Measurements from ENCODE around the gene METTL26.

Gene METTL26

GRCh38 chr16:632486-633335 lies 3.4 kb downstream of the METTL26 start:
- TF ChIP-seq GATA3 (IDR thresholded peaks at IDR 0.05; ENCODE audit: low read depth, low read length) = no peak

DNA sequence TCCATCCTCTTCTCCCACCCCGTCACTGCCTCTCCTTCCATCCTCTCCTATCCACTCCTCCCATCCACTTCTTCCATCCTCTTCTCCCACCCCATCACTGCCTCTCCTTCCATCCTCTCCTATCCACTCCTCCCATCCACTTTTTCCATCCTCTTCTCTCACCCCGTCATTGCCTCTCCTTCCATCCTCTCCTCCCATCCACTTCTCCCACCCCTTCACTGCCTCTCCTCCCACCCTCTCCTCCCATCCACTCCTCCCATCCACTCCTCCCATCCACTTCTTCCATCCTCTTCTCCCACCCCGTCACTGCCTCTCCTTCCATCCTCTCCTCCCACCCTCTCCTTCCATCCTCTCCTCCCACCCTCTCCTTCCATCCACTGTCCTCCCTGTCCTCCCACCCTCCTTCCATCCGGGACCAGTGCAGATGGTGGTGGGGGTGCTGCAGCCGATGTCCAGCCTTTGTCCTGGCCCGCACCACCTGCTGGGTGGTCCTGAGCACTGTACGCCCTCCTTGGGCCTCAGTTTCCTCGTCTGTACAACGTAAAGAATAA lies 4.2 kb downstream of the METTL26 start:
- TF ChIP-seq GATA3 (IDR thresholded peaks at IDR 0.05; ENCODE audit: low read depth, low read length) (no peak), GATA2 (IDR thresholded peaks at IDR 0.05; ENCODE audit: low read depth, low read length) (no peak)

DNA sequence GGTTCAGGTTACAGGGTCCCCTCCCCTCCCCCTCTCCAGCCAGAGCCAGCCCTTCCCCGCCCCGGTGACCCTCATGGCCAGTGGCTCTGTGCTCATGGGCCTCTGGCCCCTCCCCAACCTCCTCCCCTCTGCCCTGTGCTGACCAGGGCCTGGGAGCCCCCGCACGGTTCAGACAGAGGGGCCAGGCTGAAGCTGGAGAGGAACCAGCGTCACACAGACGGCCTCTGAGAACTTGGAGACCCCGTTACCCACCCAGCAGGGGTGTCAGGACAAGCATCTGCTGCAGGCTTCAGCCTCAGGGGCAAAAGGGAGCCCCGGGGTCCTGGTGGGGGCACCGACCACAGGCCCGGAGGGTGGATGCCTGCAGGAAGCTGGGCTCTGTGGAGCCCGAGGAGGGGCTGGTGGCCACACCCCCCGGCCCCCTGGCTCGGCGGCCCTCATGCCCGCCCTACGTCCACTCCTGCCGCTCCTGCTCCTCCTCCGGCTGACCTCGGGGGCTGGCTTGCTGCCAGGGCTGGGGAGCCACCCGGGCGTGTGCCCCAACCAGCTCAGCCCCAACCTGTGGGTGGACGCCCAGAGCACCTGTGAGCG lies 5.2 kb downstream of the METTL26 start, which contains the start of gene WFIKKN1:
TSS of gene WFIKKN1 (plus strand) at position 171 of the 591 bp plus-strand sequence. CDS start at position 440, 269 bp downstream.
- TF ChIP-seq GATA2 (IDR thresholded peaks at IDR 0.05; ENCODE audit: low read depth, low read length) (no peak), GATA3 (IDR thresholded peaks at IDR 0.05; ENCODE audit: low read depth, low read length) (no peak)

DNA sequence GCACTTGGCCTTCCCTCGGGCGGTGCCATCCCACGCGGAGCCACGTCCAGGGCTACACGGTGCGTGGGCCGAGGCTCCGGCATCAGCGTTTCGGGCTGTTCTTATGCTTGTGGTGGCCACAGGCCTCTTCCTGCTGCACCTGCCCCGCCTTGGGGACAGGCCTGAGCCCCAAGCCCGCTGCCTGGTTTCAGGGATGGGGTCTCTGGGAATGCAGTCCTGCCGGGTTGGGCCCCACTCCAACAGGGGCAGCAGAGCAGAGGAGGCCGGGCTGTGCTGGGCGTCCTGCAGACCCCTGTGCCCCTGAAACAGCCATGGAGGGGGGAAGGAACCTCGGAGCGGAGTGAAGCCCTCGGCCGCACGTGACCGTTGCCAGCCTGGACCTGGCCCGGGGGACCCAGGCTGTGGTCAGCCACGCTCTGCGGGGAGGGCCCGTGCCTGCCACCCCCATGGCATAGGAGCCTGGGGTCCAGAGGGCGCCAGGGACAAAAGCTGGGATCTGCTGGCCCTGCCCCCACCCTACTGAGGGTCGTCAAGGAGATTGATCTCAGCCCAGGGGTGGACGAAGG lies 5.8 kb downstream of the METTL26 start:
- TF ChIP-seq GATA3 (IDR thresholded peaks at IDR 0.05; ENCODE audit: low read depth, low read length) = no peak

- TF ChIP-seq GATA2 (IDR thresholded peaks at IDR 0.05; ENCODE audit: low read depth, low read length) (no peak), GATA3 (IDR thresholded peaks at IDR 0.05; ENCODE audit: low read depth, low read length) (no peak)
These were observed 6.3 kb downstream of the METTL26 start for GRCh38 chr16:629833-630248.

- TF ChIP-seq GATA2 (IDR thresholded peaks at IDR 0.05; ENCODE audit: low read depth, low read length) (no peak), GATA3 (IDR thresholded peaks at IDR 0.05; ENCODE audit: low read depth, low read length) (no peak)
These were observed 6.8 kb downstream of the METTL26 start for GRCh38 chr16:629185-629832.

DNA sequence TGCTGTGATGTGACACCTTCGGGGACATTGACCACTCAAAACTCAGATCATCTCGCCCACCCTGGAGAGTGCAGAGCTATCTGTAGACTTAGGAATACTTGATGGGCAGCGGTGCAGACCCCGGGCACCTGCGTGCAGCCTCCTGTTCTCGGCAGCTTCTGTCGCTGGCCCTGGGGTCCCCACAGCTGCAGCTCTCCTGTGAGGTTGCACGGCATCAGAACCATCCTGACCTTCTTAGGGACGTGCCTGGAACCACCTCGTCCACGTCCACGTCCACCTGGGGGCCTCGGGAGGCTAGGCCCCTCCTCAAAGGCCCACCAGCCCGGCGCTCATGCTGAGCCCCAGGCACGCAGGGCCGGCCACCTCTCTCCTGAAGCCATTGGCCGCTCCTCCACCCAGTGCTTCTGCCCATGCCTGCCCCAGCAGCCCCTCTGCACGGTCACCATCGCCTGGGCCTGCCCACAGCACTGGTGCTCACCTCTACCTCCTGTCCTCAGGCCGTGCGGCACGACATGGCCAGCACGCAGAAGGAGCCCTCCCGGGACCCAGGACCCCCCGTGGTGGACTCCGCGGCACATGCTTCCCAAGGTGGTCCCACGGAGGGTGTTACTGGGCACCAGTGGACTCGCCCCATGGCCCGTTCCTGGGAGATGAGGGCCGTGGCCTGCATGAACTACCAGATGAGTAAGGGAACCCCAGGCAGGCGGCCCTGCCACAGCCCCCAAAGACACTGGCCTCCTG lies 7.6 kb downstream of the METTL26 start:
- no peak for TF ChIP-seq GATA2 (IDR thresholded peaks at IDR 0.05; ENCODE audit: low read depth, low read length)
- no peak for TF ChIP-seq GATA3 (IDR thresholded peaks at IDR 0.05; ENCODE audit: low read depth, low read length)

GRCh38 chr16:627454-628239 lies 8.5 kb downstream of the METTL26 start:
- TF ChIP-seq GATA3 (IDR thresholded peaks at IDR 0.05; ENCODE audit: low read depth, low read length) (no peak), GATA2 (IDR thresholded peaks at IDR 0.05; ENCODE audit: low read depth, low read length) (no peak)

- TF ChIP-seq GATA2 (IDR thresholded peaks at IDR 0.05; ENCODE audit: low read depth, low read length) (no peak), GATA3 (IDR thresholded peaks at IDR 0.05; ENCODE audit: low read depth, low read length) (no peak)
These were observed 9.2 kb downstream of the METTL26 start for GRCh38 chr16:626787-627453.

DNA sequence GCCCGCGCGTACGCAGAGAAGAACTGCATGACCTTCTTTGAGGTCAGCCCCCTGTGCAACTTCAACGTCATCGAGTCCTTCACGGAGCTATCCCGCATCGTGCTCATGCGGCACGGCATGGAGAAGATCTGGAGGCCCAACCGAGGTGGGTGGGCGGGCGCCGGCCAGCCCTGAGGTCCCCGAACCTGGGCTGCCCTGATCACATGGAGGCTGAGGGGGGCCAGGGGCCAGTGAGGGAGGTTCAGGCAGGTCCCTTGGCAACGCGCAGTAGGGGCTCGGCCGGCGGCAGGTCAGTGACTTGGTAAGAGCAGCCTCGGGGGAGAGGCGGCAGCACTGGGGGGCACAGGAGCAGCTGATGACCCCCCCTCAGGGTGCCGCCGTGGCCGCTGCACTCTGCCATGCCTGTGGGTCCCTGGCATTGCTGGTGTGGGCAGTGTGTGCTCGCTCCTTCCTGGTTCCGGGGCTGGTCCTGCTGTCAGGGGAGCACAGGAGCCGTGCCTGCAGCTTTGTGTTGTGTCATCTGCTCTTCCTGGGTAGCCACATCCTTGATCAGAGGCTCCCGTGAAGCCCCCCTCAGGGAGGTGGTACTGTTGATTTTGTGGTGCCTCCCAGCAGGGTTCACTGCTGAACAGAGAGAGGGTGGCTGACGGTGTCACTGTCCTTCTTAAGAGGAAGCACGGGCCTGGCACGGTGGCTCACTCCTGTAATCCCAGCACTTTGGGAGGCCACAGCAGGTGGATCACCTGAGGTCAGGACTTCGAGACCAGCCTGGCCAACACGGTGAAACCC lies 9.9 kb downstream of the METTL26 start:
- TF ChIP-seq GATA3 (IDR thresholded peaks at IDR 0.05; ENCODE audit: low read depth, low read length) (no peak), GATA2 (IDR thresholded peaks at IDR 0.05; ENCODE audit: low read depth, low read length) (no peak)

- TF ChIP-seq GATA2 (IDR thresholded peaks at IDR 0.05; ENCODE audit: low read depth, low read length) (no peak), GATA3 (IDR thresholded peaks at IDR 0.05; ENCODE audit: low read depth, low read length) (no peak)
These were observed 10.8 kb downstream of the METTL26 start for GRCh38 chr16:625117-625976.
